DMS53 (cell line): ENCODE data around the gene SIGLEC1.

Experiments used
- DNase-seq: peaks from one replicate; lab custom pipeline; 2025; lab: John Stamatoyannopoulos, UW

Gene SIGLEC1

GRCh38 chr20:3744806-3745685 is 32.6 kb upstream of the SIGLEC1 start:
- peak; percentile 91 for DNase-seq

GRCh38 chr20:3744037-3744436 is 31.6 kb upstream of the SIGLEC1 start:
- no peak for DNase-seq

- DNase-seq, result no peak
Observed at GRCh38 chr20:3743251-3743650, 30.9 kb upstream of the SIGLEC1 start.

- DNase-seq, result no peak
Observed at GRCh38 chr20:3741836-3742458, 29.5 kb upstream of the SIGLEC1 start.

- DNase-seq, result no peak
Observed at GRCh38 chr20:3740615-3741301, 28.4 kb upstream of the SIGLEC1 start.

GRCh38 chr20:3739926-3740451 is 27.6 kb upstream of the SIGLEC1 start:
- DNase-seq, result no peak

GRCh38 chr20:3739054-3739925 is 26.9 kb upstream of the SIGLEC1 start:
- DNase-seq, result no peak

GRCh38 chr20:3738111-3739053 is 26.0 kb upstream of the SIGLEC1 start:
- DNase-seq, result peak; percentile 39

- no peak for DNase-seq
Observed at GRCh38 chr20:3735768-3736167, 23.4 kb upstream of the SIGLEC1 start.

- DNase-seq, result no peak
Observed at GRCh38 chr20:3734111-3734843, 21.9 kb upstream of the SIGLEC1 start.

GRCh38 chr20:3733119-3733995 is 21.0 kb upstream of the SIGLEC1 start:
- DNase-seq, result no peak

GRCh38 chr20:3732327-3733118 is 20.1 kb upstream of the SIGLEC1 start, which contains the start of gene HSPA12B:
TSS of gene HSPA12B (plus strand) at chr20:3732685. CDS start at chr20:3738675, 5,990 bp downstream.
- DNase-seq, result peak; percentile 32

- DNase-seq, result no peak
Observed at GRCh38 chr20:3731944-3732326, 19.5 kb upstream of the SIGLEC1 start.

GRCh38 chr20:3730803-3731672 is 18.6 kb upstream of the SIGLEC1 start:
- DNase-seq, result no peak

- DNase-seq, result no peak
Observed at GRCh38 chr20:3729811-3730540, 17.6 kb upstream of the SIGLEC1 start.

- DNase-seq, result no peak
Observed at GRCh38 chr20:3729378-3729777, 17.0 kb upstream of the SIGLEC1 start.
